PC-3 (cell line): ENCODE measurements around the gene PCDHB15. TPM values are rescaled to one million over a fixed set of nuclear protein-coding genes. Genes with fewer than 3 reads are reported as not detected.

Source experiments
- ATAC-seq: fragments of 200-7000 bp; cut with Tn5 transposase; 2 replicates; pipeline ENCODE4 v1.9.1; 2020; ENCODE audit warnings: mild to moderate bottlenecking, moderate library complexity
- BruUV-seq: library from RNA; stranded (reverse); fragments of 400-500 nt; replicated peaks from 2 replicates; lab custom pipeline; 2021; lab: Mats Ljungman, UMichigan
- CTCF ChIA-PET: fragments of 300-600 bp; sonication (Branson Sonifier 250); formaldehyde crosslinking; loops from one replicate; lab custom pipeline; 2022; ENCODE audit warnings: antibody characterized with exemption; lab: Charles Lee
- POLR2A ChIA-PET: fragments of 300-600 bp; sonication (Branson Sonifier 250); formaldehyde crosslinking; loops from one replicate; lab custom pipeline; 2022; ENCODE audit warnings: antibody characterized with exemption; ENCODE audit not compliant: unreplicated experiment; lab: Charles Lee
- DNase-seq: peaks from one replicate; pipeline ENCODE4 v3.0.0-alpha.2; 2015
- H2AFZ ChIP-seq: fragments of 300-600 bp; sonication (generic); 2 replicates; pipeline ENCODE4 v1.6.0; 2016; ENCODE audit warnings: antibody characterized with exemption, low read length
- H3F3A ChIP-seq: fragments of 300-600 bp; sonication (generic); one replicate; pipeline ENCODE4 v1.6.0; 2017; ENCODE audit warnings: antibody characterized with exemption, low read length, control low read depth, mild to moderate bottlenecking; ENCODE audit not compliant: unreplicated experiment
- H3K27ac ChIP-seq: fragments of 300-600 bp; sonication (generic); 2 replicates; pipeline ENCODE4 v1.5.1; 2016; ENCODE audit warnings: mild to moderate bottlenecking, low read length
- H3K27me3 ChIP-seq: fragments of 300-600 bp; sonication (generic); 2 replicates; pipeline ENCODE4 v1.6.1; 2016; ENCODE audit warnings: low read length, mixed read lengths
- H3K36me3 ChIP-seq: fragments of 300-600 bp; sonication (generic); 2 replicates; pipeline ENCODE4 v1.6.1; 2016; ENCODE audit warnings: low read depth, mixed run types, low read length, mixed read lengths
- H3K4me1 ChIP-seq: fragments of 300-600 bp; sonication (generic); 2 replicates; pipeline ENCODE4 v1.5.1; 2016; ENCODE audit warnings: low read length; ENCODE audit not compliant: insufficient read depth
- H3K4me2 ChIP-seq: fragments of 300-600 bp; sonication (generic); 2 replicates; pipeline ENCODE4 v1.6.0; 2016; ENCODE audit warnings: low read length
- H3K4me3 ChIP-seq: fragments of 300-600 bp; sonication (generic); 2 replicates; pipeline ENCODE4 v1.5.1; 2016; ENCODE audit warnings: mild to moderate bottlenecking, low read length, mixed read lengths
- H3K79me2 ChIP-seq: fragments of 300-600 bp; sonication (generic); 2 replicates; pipeline ENCODE4 v1.6.1; 2017; ENCODE audit warnings: low read length, mixed read lengths
- H3K9ac ChIP-seq: fragments of 300-600 bp; sonication (generic); 2 replicates; pipeline ENCODE4 v1.6.0; 2016; ENCODE audit warnings: mild to moderate bottlenecking, low read length
- H3K9me2 ChIP-seq: fragments of 300-600 bp; sonication (generic); replicated peaks from 2 replicates; pipeline ENCODE4 v1.6.1; 2016; ENCODE audit warnings: mixed run types, low read length, mixed read lengths
- H3K9me3 ChIP-seq: fragments of 300-600 bp; sonication (generic); 2 replicates; pipeline ENCODE4 v1.6.1; 2016; ENCODE audit warnings: low read length, mixed read lengths
- H4K20me1 ChIP-seq: fragments of 300-600 bp; sonication (generic); 2 replicates; pipeline ENCODE4 v1.6.1; 2016; ENCODE audit warnings: low read length, mixed read lengths
- EZH2 ChIP-seq: fragments of 300-600 bp; sonication (generic); IDR thresholded peaks from one replicate; pipeline ENCODE4 v1.6.1; 2017; ENCODE audit warnings: antibody characterized with exemption, mild to moderate bottlenecking, low read length; ENCODE audit not compliant: unreplicated experiment
- EZH2phosphoT487 ChIP-seq: fragments of 300-600 bp; sonication (generic); IDR thresholded peaks from 2 replicates; pipeline ENCODE4 v1.6.1; 2018; ENCODE audit warnings: mild to moderate bottlenecking, antibody characterized with exemption, low read length, borderline replicate concordance
- intact Hi-C: fragments of 100-400 bp; cut with micrococcal nuclease; formaldehyde crosslinking; loops from 2 replicates; pipeline ENCODE4 v1.9.0; 2023
- total RNA-seq: library from RNA; depleted of rRNA; stranded (reverse); fragments of >200 nt; gene quantifications from 2 replicates; pipeline ENCODE4 v1.2.3, GENCODE V29; 2014
- TF ChIP-seq, protein P1 (sequence below): fragments of 300-600 bp; sonication (generic); conservative IDR thresholded peaks from 2 replicates; pipeline ENCODE4 v1.5.1; 2017; ENCODE audit warnings: antibody characterized with exemption, low read depth, mild to moderate bottlenecking, low read length

The PCDHB15 gene
- total RNA-seq, 1 experiment from 2014 or later, result not detected

DNA sequence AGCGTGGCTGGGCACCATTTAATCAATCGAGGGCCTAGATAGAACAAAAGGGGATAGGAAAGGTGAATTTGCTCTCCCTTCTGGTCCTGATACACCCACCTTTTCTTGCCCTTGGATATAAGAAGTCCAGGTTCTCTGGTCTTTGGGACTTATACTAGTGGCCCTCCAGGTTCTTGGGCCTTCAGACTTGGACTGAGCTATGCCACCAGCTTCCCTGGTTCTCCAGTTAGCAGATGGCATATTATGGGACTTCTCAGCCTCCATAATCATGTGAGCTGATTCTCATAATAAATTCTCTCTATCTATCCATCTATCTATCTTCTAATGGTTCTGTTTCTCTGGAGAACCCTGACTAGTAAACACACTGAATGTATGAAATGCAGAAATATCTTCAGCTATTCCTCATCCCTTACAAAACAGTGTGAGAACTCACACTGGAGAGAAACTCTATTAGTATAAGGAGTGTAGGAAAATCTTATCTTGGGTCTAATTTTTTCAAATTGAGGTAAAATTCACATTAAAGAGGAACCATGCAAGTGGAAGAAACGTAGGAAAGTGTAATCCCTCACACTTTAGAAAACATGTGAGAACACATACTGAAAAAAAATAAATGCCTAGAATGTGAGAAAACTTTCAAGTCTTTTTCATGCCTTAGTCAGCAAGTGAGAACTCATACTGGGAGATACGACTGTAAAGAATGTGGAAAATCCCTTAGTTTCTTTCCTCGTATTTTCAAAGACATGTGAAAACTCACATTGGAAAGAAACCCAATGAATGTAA is 15.5 kb downstream of the PCDHB15 start:
- peak; percentile 7 for DNase-seq
- POLR2A ChIA-PET, result no interaction called here

DNA sequence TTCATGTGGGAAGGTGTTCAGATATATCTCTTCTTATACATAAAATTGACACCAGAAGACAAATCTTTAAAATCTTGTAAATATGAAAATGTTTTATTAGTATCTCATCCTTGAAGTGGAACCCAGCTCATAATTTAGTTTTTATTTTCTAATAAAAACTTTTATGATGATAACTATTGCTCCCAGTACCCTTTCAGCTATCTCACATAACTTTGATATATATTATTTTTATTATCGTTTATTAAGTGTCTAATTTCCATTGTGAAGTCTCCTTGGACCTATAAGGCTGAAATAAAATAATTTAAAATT is 16.0 kb downstream of the PCDHB15 start:
- POLR2A ChIA-PET, result no interaction called here
- Histone ChIP-seq H3K4me2 (no peak overlapping the region), H3K27me3 (no peaks in the 10 kb centered on the region), H4K20me1 (no peaks in the 10 kb centered on the region), H3K9me2 (no peaks in the 10 kb centered on the region), H2AFZ (no peak overlapping the region), H3K27ac (no peak overlapping the region), H3K36me3 (no peaks in the 10 kb centered on the region; the same call in 1 of the 2 replicates), H3K79me2 (no peaks in the 10 kb centered on the region), H3K4me3 (no peak overlapping the region), H3K9ac (no peak overlapping the region), H3K4me1 (no peaks in the 10 kb centered on the region), H3F3A (no peaks in the 10 kb centered on the region), H3K9me3 (peaks cover 29% of the 10 kb centered on the region)
- CTCF ChIA-PET, result no interaction called here
- intact Hi-C loops, result no loop called here
- no peak for DNase-seq
- ATAC-seq, result no peak
- BruUV-seq, result no TSS peak
- TF ChIP-seq EZH2 (no peak), EZH2phosphoT487 (no peak)
- TF ChIP-seq, protein P1, sequence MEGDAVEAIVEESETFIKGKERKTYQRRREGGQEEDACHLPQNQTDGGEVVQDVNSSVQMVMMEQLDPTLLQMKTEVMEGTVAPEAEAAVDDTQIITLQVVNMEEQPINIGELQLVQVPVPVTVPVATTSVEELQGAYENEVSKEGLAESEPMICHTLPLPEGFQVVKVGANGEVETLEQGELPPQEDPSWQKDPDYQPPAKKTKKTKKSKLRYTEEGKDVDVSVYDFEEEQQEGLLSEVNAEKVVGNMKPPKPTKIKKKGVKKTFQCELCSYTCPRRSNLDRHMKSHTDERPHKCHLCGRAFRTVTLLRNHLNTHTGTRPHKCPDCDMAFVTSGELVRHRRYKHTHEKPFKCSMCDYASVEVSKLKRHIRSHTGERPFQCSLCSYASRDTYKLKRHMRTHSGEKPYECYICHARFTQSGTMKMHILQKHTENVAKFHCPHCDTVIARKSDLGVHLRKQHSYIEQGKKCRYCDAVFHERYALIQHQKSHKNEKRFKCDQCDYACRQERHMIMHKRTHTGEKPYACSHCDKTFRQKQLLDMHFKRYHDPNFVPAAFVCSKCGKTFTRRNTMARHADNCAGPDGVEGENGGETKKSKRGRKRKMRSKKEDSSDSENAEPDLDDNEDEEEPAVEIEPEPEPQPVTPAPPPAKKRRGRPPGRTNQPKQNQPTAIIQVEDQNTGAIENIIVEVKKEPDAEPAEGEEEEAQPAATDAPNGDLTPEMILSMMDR, result no peak

More for the DNA sequence above, 15.5 kb downstream of the PCDHB15 start:
- no peak for ATAC-seq
- peaks cover 34% of the 10 kb centered on the region for H3K9me3 ChIP-seq
- H2AFZ ChIP-seq, result no peak overlapping the region
- TF ChIP-seq EZH2phosphoT487 (no peak), EZH2 (no peak)
- TF ChIP-seq, protein P1, result no peak
- no peaks in the 10 kb centered on the region for H4K20me1 ChIP-seq
- H3K79me2 ChIP-seq, result no peaks in the 10 kb centered on the region
- CTCF ChIA-PET, result no interaction called here
- intact Hi-C loops, result no loop called here
- H3K9me2 ChIP-seq, result no peaks in the 10 kb centered on the region
- no TSS peak for BruUV-seq
- H3K9ac ChIP-seq, result no peak overlapping the region
- no peaks in the 10 kb centered on the region for H3K27me3 ChIP-seq
- H3K27ac ChIP-seq, result no peak overlapping the region
- no peak overlapping the region for H3K4me2 ChIP-seq
- H3F3A ChIP-seq, result no peaks in the 10 kb centered on the region
- H3K4me1 ChIP-seq, result no peaks in the 10 kb centered on the region
- H3K36me3 ChIP-seq, result no peaks in the 10 kb centered on the region; the same call in 1 of the 2 replicates
- no peak overlapping the region for H3K4me3 ChIP-seq

DNA sequence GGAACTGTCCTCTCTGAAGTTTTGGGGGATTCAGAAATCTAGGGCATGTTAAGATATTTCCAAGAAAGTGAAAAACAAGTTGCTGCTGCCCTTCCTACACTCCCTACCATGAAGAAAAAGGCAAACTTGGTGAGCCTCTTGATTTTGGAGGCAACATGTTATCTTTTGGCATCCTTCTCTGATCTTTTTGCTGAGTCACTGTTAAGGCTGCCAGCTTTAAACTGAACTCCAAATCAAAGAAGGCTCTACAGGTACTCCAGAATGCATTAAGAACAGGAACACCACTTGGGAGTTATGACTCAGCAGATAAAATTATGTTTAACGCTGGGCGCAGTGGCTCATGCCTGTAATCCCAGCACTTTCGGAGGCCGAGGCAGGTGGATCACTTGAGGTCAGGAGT is 24.0 kb downstream of the PCDHB15 start:
- BruUV-seq, result no TSS peak
- TF ChIP-seq EZH2, result no peak
- TF ChIP-seq, protein P1, result no peak
- TF ChIP-seq EZH2phosphoT487, result no peak
- no peaks in the 10 kb centered on the region for H3K4me1 ChIP-seq
- CTCF ChIA-PET, result no interaction called here
- no peak for DNase-seq
- H3F3A ChIP-seq, result no peaks in the 10 kb centered on the region
- H4K20me1 ChIP-seq, result no peaks in the 10 kb centered on the region
- H3K27me3 ChIP-seq, result no peaks in the 10 kb centered on the region
- no peak overlapping the region for H2AFZ ChIP-seq
- intact Hi-C loops, result no loop called here
- POLR2A ChIA-PET, result interaction anchor here (0.7 kb wide), 1 partner anchor 291 kb away, joined by 3 read pairs; no protein-coding TSS in a partner anchor
- H3K9me3 ChIP-seq, result peaks cover 6% of the 10 kb centered on the region; the same call in 1 of the 2 replicates
- H3K9ac ChIP-seq, result no peak overlapping the region
- H3K9me2 ChIP-seq, result no peaks in the 10 kb centered on the region
- no peak overlapping the region for H3K4me3 ChIP-seq
- ATAC-seq, result no peak
- no peaks in the 10 kb centered on the region; the same call in 1 of the 2 replicates for H3K36me3 ChIP-seq
- no peak overlapping the region for H3K27ac ChIP-seq
- no peaks in the 10 kb centered on the region for H3K79me2 ChIP-seq
- H3K4me2 ChIP-seq, result no peak overlapping the region
